Effector CD4-positive, alpha-beta T cell (primary cell): ENCODE data around the gene CDH22.

ENCODE experiments used
- DNase-seq: peaks from one replicate; pipeline ENCODE4 v3.0.0-alpha.2; 2020

CDH22 gene

DNA sequence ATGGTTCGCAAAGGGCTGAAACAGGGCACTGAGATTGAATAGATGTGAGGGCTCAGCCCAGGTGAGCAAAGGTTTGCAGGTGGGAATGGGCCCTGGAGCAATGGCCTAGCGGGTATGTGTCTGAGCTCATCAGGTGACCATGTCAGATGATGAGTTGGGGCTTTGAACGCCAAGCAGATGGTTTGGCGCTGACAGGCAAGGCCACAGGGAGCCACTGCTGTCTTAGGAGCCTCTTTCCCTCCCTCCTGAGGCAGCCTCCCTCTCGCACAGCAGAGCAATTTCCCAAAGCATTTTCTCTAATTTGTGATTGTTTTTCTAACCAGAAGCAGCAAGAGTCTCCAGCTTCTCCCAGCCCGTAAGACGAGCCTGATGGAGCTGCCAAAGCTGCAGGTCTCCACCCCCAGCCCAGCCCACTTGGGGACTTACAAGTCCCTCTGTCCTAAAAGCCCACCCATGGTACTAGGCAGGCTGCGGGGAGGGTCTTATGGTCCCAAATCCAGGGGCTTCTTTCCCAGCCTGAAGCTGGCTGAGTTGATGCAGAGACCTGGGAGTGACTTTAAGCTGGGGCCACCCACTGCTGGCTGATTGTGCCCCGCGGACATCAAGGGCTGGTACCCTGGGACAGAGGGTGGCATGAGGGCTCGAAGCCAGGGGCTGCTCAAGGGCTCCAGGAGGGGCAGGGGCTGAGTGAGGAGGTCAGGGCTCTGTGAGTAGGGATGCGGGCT lies 11.6 kb downstream of the CDH22 start:
- DNase-seq, result no peak

DNA sequence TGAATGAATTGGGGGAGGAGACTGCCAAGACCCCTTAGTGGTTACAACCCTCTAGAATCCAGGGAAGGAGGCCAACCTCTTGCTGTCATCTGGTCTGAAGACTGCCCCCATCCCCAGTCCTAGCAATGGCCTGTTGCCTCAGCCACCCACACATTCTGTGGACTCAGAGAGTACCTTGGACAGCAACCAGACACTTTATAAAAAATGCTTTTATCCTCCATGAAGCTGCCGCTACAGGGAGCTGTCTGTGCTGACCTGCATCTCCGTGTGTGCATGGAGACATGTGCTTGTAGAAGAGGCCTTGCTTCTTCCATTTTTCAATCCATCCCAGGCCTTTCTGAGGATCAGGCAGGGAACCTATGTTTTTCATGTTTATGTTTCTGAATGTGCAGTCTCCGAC lies 15.2 kb downstream of the CDH22 start:
- DNase-seq, result no peak

DNA sequence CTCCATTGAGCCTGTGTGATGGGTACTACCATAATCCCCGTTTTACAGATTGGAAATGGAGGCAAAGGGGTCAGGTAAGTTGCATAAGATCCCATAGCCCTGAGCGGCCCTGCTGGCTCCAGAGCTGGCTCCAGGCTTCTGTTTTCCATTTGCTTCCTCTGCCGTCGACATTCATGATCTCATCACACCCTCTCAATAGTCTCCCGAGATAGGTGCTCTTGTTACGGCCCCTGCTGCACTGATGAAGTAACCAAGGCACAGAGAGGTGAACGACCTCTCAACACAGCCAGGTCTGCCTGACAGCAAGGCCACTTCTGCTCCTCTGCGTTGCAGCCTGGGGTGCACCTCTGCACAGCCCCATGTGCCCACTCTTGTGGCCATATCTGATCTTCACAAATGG lies 16.9 kb downstream of the CDH22 start:
- no peak for DNase-seq

DNA sequence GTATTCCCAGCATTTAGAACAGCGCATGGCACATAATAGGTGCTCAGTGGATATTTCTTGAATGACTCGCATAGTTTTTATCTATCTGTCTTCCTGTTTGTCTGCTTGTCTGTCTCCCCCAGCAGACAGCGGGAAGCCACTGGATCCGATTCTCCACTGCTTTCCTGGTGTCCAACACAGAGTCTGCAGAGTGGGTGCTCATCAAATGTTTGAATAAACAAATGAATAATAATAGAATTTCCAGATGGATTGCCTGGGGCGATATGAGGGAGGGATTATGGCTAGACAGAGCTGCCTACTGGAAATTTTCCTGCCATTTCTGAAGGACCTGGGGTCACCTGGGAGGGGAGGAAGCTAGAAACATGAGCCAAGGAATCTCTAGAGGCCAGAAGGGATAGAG lies 18.9 kb downstream of the CDH22 start:
- no peak for DNase-seq

DNA sequence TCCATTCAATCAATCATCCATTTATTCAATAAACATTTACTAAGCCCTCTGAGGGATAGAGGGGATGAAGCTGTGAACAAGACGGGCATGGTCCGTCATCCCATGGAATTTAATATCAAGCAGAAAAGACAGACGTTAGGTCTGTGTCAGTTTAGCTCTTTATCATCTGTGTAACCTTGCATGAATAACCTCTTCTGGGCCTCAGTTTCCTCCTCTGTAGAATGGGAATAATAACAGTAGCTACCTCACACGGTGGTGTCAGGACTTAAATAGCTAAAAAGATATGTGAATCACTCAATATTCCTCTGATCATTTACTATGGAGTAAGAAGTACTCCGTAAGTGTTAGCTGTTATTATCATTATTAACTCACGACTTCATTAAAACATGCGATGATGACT lies 21.3 kb downstream of the CDH22 start:
- no peak for DNase-seq

DNA sequence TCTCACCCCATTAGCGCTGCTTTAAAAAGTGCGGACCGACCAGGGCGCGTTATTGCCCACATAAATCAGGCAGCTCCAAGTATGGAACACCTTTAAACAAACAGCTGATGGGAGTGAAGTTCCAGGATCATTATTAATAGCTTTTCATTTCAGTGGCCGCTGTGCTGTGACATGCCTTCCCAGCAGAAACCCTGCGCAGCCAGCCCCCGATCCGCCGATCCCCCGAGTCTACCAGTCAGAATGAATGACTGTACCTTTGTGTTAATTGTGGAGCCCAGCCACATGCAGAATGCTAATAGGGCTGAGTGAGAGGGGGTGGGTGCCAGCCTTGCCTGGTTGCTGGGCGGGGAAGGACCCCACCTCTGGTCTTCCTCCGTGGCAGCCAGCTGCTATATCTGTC lies 21.9 kb downstream of the CDH22 start:
- DNase-seq, result no peak

DNA sequence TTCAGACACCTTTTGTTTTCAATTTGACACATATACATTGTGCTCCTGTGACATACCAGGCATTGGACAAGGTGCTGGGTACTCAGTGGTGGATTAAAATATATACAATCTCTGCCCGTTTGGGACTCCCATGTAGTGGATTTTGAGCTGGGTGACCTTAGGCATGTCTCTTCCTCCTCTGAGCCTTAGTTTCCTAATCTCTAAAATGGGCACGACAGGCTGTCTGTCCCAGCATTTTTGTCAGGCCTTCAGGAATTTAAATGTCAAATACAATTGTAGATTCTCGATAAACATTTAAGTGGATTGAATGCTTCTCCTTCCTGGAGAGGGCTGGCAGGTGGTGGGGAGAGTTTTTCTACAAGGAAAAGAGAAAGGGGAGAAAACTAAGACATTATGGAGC lies 22.6 kb downstream of the CDH22 start:
- DNase-seq, result no peak

DNA sequence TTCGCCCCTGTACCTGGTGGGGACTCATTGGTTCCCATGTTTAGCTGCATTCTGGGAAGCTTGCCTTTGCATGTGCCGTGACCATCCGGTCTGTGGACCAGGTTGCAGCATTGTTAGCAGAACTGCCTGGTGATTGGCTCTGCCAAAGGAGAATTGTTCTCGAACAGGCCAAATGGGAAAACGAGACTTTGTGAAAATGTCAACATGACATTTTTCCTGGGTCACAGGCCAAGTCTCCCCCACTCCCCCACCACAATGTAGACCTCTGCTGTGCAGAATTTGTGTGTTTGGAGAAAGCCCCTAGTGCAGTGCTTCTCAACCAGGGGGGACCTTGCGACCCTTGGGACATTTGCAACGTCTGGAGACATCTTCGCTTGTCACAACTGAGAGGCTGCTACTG lies 23.2 kb downstream of the CDH22 start:
- DNase-seq, result no peak

DNA sequence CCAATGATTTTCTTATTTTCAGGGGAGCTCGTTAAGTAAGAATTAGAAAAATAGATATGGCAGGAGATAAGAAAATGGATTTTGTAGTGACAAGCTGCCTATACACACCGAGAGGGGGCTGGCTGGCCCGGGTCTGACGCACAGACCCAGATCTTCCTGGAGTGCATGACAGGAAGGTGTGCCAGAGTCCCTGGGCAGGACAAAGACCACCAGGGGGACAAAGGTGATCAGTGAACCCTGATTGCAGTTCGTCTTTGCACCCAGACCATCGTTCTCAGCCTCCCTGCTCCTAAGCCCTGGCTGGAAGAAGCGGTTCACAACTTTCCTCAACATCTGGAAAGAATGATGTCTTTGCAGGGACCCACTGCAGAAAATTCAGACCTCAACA lies 24.3 kb downstream of the CDH22 start:
- no peak for DNase-seq

DNA sequence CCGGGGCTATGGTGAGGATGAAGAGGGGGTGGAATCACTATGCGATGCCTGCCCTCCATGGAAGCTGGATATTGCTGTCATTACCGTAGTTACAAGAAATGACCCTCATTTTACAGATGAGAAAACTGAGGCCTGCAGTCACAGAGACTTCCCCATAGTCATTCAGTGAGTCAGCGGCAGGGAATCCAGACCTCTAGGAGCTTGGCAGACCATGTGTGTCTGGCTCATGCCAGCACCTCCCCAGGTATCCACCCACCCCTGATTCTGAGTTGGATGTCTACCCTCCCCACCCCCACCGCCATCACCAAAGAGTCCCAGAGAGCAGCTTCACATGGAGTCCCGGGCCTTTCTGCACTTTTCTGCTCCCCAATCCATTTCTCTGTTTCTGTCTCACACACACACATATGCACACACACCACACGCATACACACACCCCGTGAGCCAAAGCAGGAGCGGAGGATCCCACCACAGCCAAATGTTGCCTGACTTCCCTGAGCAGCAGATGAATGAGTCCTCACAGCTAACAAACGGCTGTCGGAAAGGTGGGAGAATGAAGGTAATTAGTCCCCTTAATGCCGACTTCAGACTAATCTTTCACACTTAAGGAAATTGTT lies 24.8 kb downstream of the CDH22 start:
- no peak for DNase-seq

DNA sequence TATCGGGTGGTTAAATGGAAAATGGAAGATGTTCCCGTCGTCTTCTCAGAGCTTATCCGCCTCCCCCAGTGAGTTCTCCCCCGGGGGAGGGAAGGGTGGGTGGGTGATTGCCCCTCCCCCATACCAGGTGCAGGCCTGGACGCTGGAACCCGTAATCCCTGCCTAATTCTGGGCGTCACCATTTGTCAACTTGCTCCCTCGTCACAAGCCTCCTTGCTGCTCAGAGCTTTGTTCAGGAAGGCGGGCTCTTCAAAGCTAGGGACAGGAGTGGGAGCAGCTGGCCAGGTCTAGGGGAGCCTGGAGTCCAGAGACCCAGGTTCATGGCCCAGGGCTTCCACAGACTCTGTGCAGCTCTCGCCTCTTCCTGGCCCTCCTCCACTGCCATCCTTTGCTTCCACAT lies 25.6 kb downstream of the CDH22 start:
- no peak for DNase-seq

DNA sequence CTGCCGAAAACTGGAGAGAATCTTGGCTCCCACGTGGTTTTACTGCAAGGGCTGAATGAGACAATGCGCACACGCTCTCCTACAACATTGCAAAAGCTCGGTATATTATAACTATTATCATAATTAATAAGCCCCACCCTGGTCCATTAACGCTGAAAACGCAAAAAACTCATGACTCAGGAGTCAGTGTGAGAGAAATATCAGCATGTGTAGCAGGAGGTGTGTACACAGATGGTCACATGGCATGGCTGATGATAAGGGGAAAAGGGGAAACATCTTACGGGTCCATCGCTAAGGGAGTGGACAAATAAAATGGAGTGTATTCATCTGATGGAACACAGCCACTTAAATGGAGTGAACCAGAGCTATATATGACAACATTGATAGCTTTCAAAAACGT lies 29.2 kb downstream of the CDH22 start:
- no peak for DNase-seq

DNA sequence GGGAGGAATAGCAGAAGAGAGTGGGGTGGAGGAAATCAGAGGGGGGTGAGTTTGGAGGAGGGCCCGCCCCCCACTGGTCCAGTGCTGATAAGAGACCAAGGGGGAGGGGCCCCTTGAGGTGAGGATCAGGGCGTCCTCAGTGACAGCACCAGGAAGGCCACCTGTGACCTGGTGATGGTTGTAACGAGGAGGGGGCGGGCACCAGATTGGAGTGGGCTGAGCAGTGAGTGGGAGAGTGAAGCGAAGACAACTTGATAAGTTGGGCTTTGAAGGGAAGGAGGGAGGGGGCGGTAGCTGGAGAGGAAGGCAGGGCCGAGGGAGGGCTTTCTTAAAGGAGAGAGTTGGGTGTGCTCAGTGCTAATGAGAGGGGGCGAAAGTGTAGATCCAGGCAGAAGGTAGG lies 30.7 kb downstream of the CDH22 start:
- no peak for DNase-seq

DNA sequence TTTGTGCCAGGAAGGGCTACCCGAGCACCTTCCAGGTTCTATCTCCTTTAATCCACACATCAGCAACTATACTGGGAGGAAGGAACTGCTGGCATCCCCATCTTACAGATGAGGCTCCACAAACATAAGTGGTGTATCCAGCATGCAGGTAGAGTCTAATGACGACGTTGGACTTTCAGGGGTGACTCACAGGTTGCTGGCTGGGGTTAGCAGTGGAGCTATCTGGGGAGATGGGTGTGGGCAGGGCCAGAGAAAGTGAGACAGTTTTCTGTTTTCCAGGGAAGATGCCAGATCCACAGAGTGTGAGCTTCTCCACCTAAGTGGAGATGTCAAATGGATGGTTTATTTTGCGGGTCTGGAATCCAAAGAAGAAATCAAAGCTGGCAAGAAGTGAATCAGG lies 31.8 kb downstream of the CDH22 start:
- DNase-seq, result no peak

DNA sequence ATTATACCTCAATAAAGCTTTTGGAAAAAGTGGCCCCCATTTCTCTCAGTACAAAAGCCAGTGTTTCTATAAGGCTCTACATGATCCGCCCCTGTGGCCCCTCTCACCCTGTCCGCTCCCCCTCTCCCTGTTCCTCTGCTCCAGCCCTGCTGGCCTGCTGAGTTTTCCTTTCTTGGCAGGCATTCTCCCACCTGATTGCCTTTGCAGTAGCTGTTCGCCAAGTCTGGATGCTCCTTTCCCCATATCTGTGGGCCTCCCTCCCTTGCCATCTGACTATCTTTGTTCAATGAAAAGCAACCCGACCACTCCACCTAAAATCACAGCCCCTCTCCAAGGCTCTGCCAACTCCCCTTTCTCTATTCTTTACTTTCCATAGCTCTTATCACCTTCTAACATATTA lies 33.2 kb downstream of the CDH22 start:
- no peak for DNase-seq

DNA sequence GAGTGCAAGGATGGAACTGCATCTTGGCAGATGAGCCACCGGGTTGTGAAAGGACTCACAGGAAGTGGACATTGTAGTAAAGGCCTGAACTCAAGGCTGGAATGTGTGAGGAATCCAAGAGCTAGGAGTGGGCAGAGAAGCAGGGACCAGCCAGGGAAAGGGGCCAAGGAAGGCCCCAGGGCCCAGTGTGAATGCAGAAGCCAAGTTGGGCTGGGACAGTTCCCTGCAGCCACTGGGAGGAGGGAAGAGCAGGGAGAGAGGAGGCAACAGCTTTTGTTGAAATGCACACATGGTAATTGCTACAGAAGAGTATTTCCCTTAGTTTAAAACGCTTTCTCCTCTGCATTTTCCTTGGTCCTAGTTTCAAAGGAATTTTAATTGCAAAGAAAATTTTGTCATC lies 34.6 kb downstream of the CDH22 start:
- DNase-seq, result no peak

DNA sequence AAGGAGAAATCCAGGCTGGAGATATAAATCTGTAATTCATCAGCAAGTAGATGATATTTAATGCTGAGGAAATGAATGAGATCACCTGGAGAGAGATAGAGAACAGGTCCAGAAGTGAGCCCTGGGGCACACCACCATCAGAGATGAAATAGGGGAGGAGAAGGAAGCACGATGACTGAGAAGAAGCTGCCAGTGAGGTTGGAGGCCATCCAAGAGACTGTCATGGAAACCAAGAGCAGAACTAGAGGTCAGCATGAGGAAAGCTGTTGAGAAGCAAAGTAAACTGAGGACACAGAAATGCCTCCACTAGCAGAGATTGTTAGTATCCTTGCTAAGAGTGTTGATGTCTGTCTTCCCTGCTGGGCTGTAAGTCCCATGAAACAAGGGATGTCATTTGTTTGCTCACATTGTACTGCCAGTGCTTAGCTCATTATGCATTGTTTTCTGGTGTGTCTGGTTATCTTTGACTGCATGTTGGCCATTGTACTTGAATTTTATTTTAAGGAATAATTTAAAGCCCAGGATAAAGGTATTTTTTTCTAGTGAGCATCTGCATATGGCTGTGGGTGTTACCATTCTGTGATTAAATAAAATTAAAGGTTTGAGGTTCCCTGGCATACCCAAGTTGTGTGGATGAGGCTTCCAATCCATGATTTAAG lies 35.8 kb downstream of the CDH22 start:
- no peak for DNase-seq

DNA sequence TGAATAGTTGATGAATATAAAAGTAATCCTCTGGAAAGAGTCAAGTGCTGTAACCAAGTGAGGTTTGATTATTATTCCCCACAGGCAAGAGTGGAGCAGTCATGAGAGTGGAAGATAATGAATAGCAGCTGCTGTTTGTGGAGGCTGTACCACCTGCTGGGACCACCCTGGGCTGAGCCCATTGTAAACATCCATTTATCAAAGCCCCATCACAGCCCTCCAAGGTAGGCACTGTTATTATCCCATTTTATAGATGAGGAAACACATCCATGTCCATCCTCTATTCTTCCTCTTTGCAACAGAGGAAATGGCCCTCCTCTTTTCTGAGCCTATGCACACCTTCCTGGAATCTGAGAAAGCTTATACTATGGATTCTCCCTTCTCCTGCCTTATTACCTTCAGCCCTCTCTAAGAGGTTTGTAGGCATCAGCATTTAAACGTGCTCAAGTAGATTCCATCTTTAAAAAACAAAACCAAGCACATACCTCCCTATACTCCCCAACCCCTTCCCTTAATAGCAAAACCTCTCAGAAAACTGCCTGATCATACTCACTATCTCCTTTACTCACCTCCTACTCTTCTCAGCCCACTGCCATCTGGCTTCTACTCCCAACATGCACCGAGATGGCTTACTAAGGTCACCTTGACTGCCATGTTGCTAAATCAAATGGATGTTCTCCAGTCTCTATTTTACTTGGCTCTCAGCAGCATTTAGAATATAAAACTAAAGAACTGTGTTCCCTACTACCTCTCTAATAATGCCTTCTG lies 37.1 kb downstream of the CDH22 start:
- no peak for DNase-seq

DNA sequence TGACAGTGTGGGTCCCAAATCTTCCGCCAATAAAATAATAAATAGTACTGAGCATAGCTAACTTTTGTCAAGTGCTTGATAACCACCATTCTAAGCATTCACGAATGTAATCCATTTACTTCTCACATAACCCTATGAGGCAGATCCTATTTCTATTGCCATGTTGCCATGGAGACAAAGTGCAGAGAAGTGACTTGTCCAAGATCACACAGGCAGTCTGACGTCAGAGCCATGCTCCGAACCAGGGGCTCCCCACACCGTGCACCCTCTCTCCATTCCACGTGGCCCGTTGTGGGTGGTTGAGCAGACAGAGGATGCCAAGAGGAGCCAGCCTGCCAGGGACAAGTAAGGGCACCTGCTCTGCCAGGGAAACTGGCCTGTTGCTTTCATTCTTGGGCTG lies 38.9 kb downstream of the CDH22 start:
- DNase-seq, result no peak

DNA sequence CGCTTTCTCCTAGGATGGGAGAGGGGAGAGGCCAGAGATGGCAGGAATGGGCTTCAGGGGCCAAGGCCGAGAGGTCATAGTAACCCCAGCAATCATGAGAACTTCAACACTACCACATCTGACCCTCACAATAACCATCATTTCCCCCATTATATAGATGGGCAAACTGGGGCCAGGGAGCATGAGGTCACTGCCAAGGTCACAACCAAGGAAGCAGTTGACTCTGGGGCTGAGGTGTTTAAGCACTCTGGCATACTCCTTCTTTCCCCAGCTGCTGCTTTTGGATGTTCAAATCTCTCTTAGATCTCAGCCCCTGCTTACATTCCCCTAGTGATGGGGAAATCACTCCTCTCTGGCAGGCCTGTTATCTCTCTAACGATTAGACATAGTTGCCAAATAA lies 39.6 kb downstream of the CDH22 start:
- no peak for DNase-seq

DNA sequence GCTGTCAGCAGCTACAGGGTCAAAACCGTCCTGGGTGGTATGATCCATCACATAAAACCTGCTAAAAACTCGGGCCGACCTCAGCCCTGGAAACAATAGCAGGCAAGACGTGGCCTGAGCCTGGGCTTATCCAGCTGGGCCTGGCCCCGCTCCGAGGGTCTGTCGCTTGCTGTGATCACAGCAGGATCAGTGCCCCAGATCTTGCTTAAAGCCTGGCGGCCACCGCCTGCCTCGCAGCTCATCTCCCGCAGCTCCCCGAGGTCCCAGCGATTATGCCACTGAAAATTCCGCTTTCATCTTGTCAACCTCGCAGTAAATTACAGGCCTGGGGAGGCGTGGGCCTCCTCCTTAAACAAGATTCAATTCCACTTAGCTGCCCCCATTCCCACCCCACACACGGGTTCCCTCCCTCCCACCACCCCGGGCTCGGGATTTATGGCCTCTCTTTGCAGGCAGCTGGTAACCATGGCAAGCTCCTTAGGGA lies 40.1 kb downstream of the CDH22 start:
- no peak for DNase-seq

DNA sequence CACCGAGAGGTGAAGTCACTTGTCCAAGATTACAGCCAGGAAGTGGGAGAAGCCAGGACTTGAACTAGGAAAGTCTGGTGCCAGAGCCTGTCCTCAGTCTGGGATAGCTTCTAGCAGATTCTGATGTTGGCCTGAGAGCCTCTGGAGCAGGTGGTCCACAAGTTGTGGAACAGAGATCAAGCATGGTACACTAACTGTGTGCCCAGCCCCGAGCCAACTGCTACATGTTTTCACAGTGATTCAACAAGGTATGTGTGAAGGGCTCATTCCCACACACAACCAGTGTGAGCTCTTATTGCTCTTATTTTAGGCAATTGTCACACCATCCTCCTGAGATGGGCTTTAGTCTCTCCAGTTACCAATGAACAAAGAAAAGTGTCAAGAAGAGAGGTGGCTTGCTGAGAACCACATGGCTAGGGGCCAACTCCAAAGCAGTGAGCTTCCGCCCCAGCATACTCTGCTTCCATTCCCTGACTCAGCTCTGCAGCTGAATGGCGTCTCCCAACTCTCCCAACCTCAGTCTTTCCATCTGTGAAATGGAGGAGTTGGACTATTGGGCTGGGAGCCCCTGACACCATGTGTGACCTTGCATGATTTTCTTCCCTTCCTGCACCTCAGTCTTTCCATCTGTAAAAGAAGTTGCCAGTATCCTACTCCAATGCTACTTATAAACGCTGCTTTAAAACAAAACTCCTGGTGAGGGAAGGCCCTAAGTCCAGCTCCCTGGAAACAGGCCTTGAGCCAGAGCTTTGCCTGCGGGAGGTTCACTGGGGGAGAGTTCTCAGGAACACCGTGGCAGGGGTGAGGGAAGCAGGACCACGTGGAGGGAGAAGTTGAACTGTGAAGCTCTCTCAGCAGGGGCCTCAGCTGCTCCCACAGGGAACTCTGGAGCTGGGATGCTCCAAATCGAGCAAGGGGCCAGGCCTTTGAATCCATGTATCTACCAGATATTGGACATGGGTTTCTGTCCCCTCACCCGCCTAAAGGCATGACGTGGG lies 40.9 kb downstream of the CDH22 start:
- DNase-seq, result no peak
